ENCODE results near the gene PPM1A. TPM values are rescaled to one million over a fixed set of nuclear protein-coding genes. Genes with fewer than 3 reads are reported as not detected.
A peak's percentile ranks its signal among the peaks of the same experiment; 100 is the strongest.

The PPM1A gene
- polyA plus RNA-seq, 3 donors: 18.4 to 34.1 (median 21.5) TPM

DNA sequence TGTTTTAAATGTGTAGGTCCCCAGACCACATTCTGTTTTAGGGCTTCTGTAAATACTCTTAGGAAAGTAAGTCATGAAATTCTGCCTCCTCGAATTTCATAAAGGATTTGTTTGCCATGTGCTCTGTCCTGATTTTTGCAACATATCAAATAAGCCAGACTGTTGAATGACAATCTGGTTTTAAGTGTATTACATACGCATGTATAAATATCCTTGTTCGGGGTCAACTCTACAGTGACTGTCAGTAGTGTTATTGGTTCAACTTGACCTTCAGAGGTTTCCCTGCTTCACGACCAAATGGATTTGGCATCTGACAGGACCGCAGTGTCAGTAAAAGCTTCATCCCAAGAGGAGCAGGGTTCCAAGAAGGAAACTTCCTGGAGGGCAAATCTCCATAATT is 52.7 kb downstream of the PPM1A start:
- Histone ChIP-seq H3K4me3 (replicated peaks in 1 of 3; ENCODE audit: low read depth in 2 of 3, low read length in 3 of 3) (no peak overlapping the region), H3K9ac (ENCODE audit: insufficient read depth, low read length, poor library complexity, severe bottlenecking) (no peak overlapping the region), H2AFZ (ENCODE audit: insufficient read depth, low read depth, low read length, poor library complexity, severe bottlenecking) (no peak overlapping the region), H3K27me3 (ENCODE audit: control insufficient read depth in 2 of 2, insufficient read depth in 2 of 2, low read length in 2 of 2) (no peaks in the 10 kb centered on the region), H3K79me2 (ENCODE audit: insufficient read depth, low read length) (no peaks in the 10 kb centered on the region), H3K4me2 (replicated peaks; ENCODE audit: extremely low read depth, low read length, poor library complexity, severe bottlenecking) (no peak overlapping the region), H3K27ac (ENCODE audit: low read depth in 1 of 2, low read length in 2 of 2) (no peak overlapping the region), H4K20me1 (ENCODE audit: insufficient read depth, low read length) (peaks cover 4% of the 10 kb centered on the region), H3K4me1 (ENCODE audit: control insufficient read depth in 1 of 2, insufficient read depth in 2 of 2, low read length in 2 of 2) (no peaks in the 10 kb centered on the region), H3K36me3 (replicated peaks in 1 of 2; ENCODE audit: control insufficient read depth in 1 of 2, insufficient read depth in 2 of 2, low read length in 2 of 2) (peaks cover 0 to 9% of the 10 kb centered on the region in 2 donors), H3K9me3 (replicated peaks in 1 of 2; ENCODE audit: control insufficient read depth in 1 of 2, insufficient read depth in 1 of 2, low read length in 2 of 2) (peaks cover 0 to 3% of the 10 kb centered on the region in 2 donors)
- TF ChIP-seq, protein P1, sequence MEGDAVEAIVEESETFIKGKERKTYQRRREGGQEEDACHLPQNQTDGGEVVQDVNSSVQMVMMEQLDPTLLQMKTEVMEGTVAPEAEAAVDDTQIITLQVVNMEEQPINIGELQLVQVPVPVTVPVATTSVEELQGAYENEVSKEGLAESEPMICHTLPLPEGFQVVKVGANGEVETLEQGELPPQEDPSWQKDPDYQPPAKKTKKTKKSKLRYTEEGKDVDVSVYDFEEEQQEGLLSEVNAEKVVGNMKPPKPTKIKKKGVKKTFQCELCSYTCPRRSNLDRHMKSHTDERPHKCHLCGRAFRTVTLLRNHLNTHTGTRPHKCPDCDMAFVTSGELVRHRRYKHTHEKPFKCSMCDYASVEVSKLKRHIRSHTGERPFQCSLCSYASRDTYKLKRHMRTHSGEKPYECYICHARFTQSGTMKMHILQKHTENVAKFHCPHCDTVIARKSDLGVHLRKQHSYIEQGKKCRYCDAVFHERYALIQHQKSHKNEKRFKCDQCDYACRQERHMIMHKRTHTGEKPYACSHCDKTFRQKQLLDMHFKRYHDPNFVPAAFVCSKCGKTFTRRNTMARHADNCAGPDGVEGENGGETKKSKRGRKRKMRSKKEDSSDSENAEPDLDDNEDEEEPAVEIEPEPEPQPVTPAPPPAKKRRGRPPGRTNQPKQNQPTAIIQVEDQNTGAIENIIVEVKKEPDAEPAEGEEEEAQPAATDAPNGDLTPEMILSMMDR (IDR thresholded peaks at IDR 0.05): no peak
- Mint-ChIP-seq H3K9me3 (peaks cover 0 to 5% (median 2%) of the 10 kb centered on the region in 7 donors), H3K27ac (no peak overlapping the region), H3K4me3 (no peak overlapping the region), H3K4me1 (no peaks in the 10 kb centered on the region), H3K36me3 (peaks cover 7 to 9% of the 10 kb centered on the region in 2 donors), H3K27me3 (ENCODE audit: low read depth in 3 of 3) (peaks cover 0 to 3% (median 2%) of the 10 kb centered on the region in 3 donors)
- intact Hi-C loops (cut with micrococcal nuclease): no loop called here
- DNase-seq: no peak
- WGBS (ENCODE audit: insufficient coverage): 98% methylated on average over 4 of the region's 5 CpGs

DNA sequence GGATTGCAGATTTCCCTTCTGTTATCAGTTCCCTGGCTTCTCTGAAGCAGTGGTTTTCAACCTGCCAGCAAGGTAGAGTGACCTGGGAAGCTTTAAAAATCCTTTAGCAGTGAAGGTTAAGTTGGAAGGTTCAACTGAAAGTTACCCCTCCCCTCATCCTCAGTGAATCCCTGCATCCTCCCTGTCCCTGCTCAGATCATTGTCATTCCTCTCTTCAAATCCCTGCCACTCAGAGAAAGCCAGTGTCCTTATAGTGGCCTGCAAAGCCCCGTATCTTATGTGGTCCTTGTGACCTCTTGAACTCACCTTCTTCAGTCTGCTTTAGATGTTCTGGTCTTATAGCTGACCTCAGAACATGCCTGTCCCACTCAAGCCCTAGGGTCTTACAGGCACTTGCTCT is 53.6 kb downstream of the PPM1A start:
- Histone ChIP-seq H3K27me3 (ENCODE audit: control insufficient read depth in 2 of 2, insufficient read depth in 2 of 2, low read length in 2 of 2) (no peaks in the 10 kb centered on the region), H3K79me2 (ENCODE audit: insufficient read depth, low read length) (no peaks in the 10 kb centered on the region), H3K9me3 (replicated peaks in 1 of 2; ENCODE audit: control insufficient read depth in 1 of 2, insufficient read depth in 1 of 2, low read length in 2 of 2) (peaks cover 0 to 3% of the 10 kb centered on the region in 2 donors), H3K4me1 (ENCODE audit: control insufficient read depth in 1 of 2, insufficient read depth in 2 of 2, low read length in 2 of 2) (no peaks in the 10 kb centered on the region), H3K36me3 (replicated peaks in 1 of 2; ENCODE audit: control insufficient read depth in 1 of 2, insufficient read depth in 2 of 2, low read length in 2 of 2) (peaks cover 0 to under 1% of the 10 kb centered on the region in 2 donors), H3K27ac (ENCODE audit: low read depth in 1 of 2, low read length in 2 of 2) (no peak overlapping the region), H2AFZ (ENCODE audit: insufficient read depth, low read depth, low read length, poor library complexity, severe bottlenecking) (no peak overlapping the region), H3K4me3 (replicated peaks in 1 of 3; ENCODE audit: low read depth in 2 of 3, low read length in 3 of 3) (no peak overlapping the region), H3K4me2 (replicated peaks; ENCODE audit: extremely low read depth, low read length, poor library complexity, severe bottlenecking) (no peak overlapping the region), H4K20me1 (ENCODE audit: insufficient read depth, low read length) (peaks cover 4% of the 10 kb centered on the region), H3K9ac (ENCODE audit: insufficient read depth, low read length, poor library complexity, severe bottlenecking) (no peak overlapping the region)
- peak overlapping the region in 1 of 7 donors; percentile 43 for H3K27ac Mint-ChIP-seq
- H3K4me1 Mint-ChIP-seq: no peaks in the 10 kb centered on the region
- 86% methylated on average over 1 of the region's 1 CpG for WGBS (ENCODE audit: insufficient coverage)
- H3K36me3 Mint-ChIP-seq: peaks cover 0 to 3% of the 10 kb centered on the region in 2 donors
- no peak overlapping the region for H3K4me3 Mint-ChIP-seq
- intact Hi-C loops (cut with micrococcal nuclease): no loop called here
- peaks cover 0 to 3% (median 2%) of the 10 kb centered on the region in 3 donors for H3K27me3 Mint-ChIP-seq (ENCODE audit: low read depth in 3 of 3)
- H3K9me3 Mint-ChIP-seq: peaks cover 0 to 5% (median 2%) of the 10 kb centered on the region in 7 donors
- DNase-seq: no peak
- TF ChIP-seq, protein P1 (IDR thresholded peaks at IDR 0.05): no peak

All from CD14-positive monocyte (primary cell).